Stomach (tissue), 4 donors: ENCODE data around the gene OGDH.

Experiments used
- CTCF ChIP-seq, 7 experiments: fragments of 450-650 bp in 4 of 7; fragments of 200-600 bp in 3 of 7; sonication (generic) in 3 of 7; IDR thresholded peaks; one replicate each; pipeline ENCODE4 v1.5.1; 2016 to 2019; ENCODE audit warnings: antibody characterized with exemption in 7 of 7, control low read depth in 2 of 7, mild to moderate bottlenecking in 1 of 7
- EP300 ChIP-seq: sonication (generic); formaldehyde crosslinking; IDR thresholded peaks from one replicate; pipeline ENCODE4 v1.6.1; 2017; ENCODE audit warnings: antibody characterized with exemption

- TF ChIP-seq EP300, result no peak
- TF ChIP-seq CTCF (IDR thresholded peaks at IDR 0.05), result no peak
Observed at GRCh38 chr7:44618045-44618444, 11.6 kb downstream of the OGDH start.
